Mesodermal cell (in vitro differentiated cells): ENCODE measurements around the gene SH3GL1.

Experiments
- H3K27ac ChIP-seq: 2 replicates; pipeline ENCODE4 v1.7.0; 2013; ENCODE audit warnings: mild to moderate bottlenecking, low read depth, low read length, moderate library complexity; ENCODE audit not compliant: severe bottlenecking
- H3K36me3 ChIP-seq: 2 replicates; pipeline ENCODE4 v1.7.1; 2013; ENCODE audit warnings: mild to moderate bottlenecking, low read length, moderate library complexity; ENCODE audit not compliant: control insufficient read depth, insufficient read depth
- H3K4me1 ChIP-seq: one replicate; pipeline ENCODE4 v1.7.1; 2013; ENCODE audit warnings: mild to moderate bottlenecking, low read length; ENCODE audit not compliant: insufficient read depth, control insufficient read depth, poor library complexity, severe bottlenecking
- H3K4me3 ChIP-seq: 2 replicates; pipeline ENCODE4 v1.7.0; 2013; ENCODE audit warnings: low read length, control low read depth, mild to moderate bottlenecking; ENCODE audit not compliant: insufficient read depth, poor library complexity, severe bottlenecking; ENCODE audit errors: extremely low read depth
- H3K9me3 ChIP-seq: 2 replicates; pipeline ENCODE4 v1.7.1; 2013; ENCODE audit warnings: mild to moderate bottlenecking, low read length, moderate library complexity; ENCODE audit not compliant: control insufficient read depth
- WGBS, 2 experiments: methylation state at CpG; one replicate each; pipeline ENCODE4 v1.1.5; 2013; ENCODE audit warnings: missing lambda C conversion rate in 2 of 2; ENCODE audit not compliant: insufficient coverage in 2 of 2; 5-methylcytosine and 5-hydroxymethylcytosine counted together

The SH3GL1 gene

GRCh38 chr19:4443966-4444764 is 43.8 kb upstream of the SH3GL1 start:
- no peaks in the 10 kb centered on the region for H3K9me3 ChIP-seq
- peaks cover 89% of the 10 kb centered on the region for H3K36me3 ChIP-seq
- no peak overlapping the region for H3K27ac ChIP-seq
- H3K4me3 ChIP-seq, result no peak overlapping the region
- H3K4me1 ChIP-seq, result no peaks in the 10 kb centered on the region
- 90 to 91% methylated on average over 17 to 20 of the region's 20 CpGs for WGBS, 2 experiments

GRCh38 chr19:4443188-4443587 is 42.8 kb upstream of the SH3GL1 start:
- Histone ChIP-seq H3K27ac (no peak overlapping the region), H3K4me1 (no peaks in the 10 kb centered on the region), H3K9me3 (no peaks in the 10 kb centered on the region), H3K4me3 (no peak overlapping the region), H3K36me3 (peaks cover 88% of the 10 kb centered on the region)
- 94 to 95% methylated on average over 11 to 14 of the region's 15 CpGs for WGBS, 2 experiments

GRCh38 chr19:4442819-4443146 is 42.4 kb upstream of the SH3GL1 start:
- WGBS, 2 experiments, result 88 to 94% methylated on average over 6 to 7 of the region's 10 CpGs
- peaks cover 88% of the 10 kb centered on the region for H3K36me3 ChIP-seq

GRCh38 chr19:4441994-4442818 is 41.9 kb upstream of the SH3GL1 start:
- peaks cover 87% of the 10 kb centered on the region for H3K36me3 ChIP-seq
- H3K4me3 ChIP-seq, result no peak overlapping the region
- H3K4me1 ChIP-seq, result no peaks in the 10 kb centered on the region
- WGBS, 2 experiments, result 93 to 95% methylated on average over 17 to 21 of the region's 22 CpGs
- H3K9me3 ChIP-seq, result no peaks in the 10 kb centered on the region
- H3K27ac ChIP-seq, result no peak overlapping the region

More at GRCh38 chr19:4442819-4443146, 42.4 kb upstream of the SH3GL1 start:
- Histone ChIP-seq H3K9me3 (no peaks in the 10 kb centered on the region), H3K27ac (no peak overlapping the region), H3K4me3 (no peak overlapping the region), H3K4me1 (no peaks in the 10 kb centered on the region)

GRCh38 chr19:4439243-4439642 is 38.9 kb upstream of the SH3GL1 start:
- no peaks in the 10 kb centered on the region for H3K9me3 ChIP-seq
- 96 to 98% methylated on average over 9 to 12 of the region's 12 CpGs for WGBS, 2 experiments
- peaks cover 84% of the 10 kb centered on the region for H3K36me3 ChIP-seq
- H3K4me3 ChIP-seq, result no peak overlapping the region
- no peaks in the 10 kb centered on the region for H3K4me1 ChIP-seq
- H3K27ac ChIP-seq, result no peak overlapping the region

- H3K36me3 ChIP-seq, result peaks cover 87% of the 10 kb centered on the region
Observed at GRCh38 chr19:4437103-4437502, 36.8 kb upstream of the SH3GL1 start.

GRCh38 chr19:4436231-4436630 is 35.9 kb upstream of the SH3GL1 start:
- no peak overlapping the region for H3K4me3 ChIP-seq
- no peak overlapping the region for H3K27ac ChIP-seq
- H3K36me3 ChIP-seq, result peaks cover 92% of the 10 kb centered on the region
- 93 to 98% methylated on average over 7 of the region's 7 CpGs for WGBS, 2 experiments
- no peaks in the 10 kb centered on the region for H3K4me1 ChIP-seq
- H3K9me3 ChIP-seq, result no peaks in the 10 kb centered on the region

More at GRCh38 chr19:4437103-4437502, 36.8 kb upstream of the SH3GL1 start:
- 90 to 93% methylated on average over 9 of the region's 10 CpGs for WGBS, 2 experiments
- no peak overlapping the region for H3K27ac ChIP-seq
- no peaks in the 10 kb centered on the region for H3K9me3 ChIP-seq
- H3K4me3 ChIP-seq, result no peak overlapping the region
- no peaks in the 10 kb centered on the region for H3K4me1 ChIP-seq

- H3K9me3 ChIP-seq, result no peaks in the 10 kb centered on the region
- 94 to 100% methylated on average over 6 to 8 of the region's 9 CpGs for WGBS, 2 experiments
- H3K36me3 ChIP-seq, result peaks cover 91% of the 10 kb centered on the region
- H3K27ac ChIP-seq, result no peak overlapping the region
- H3K4me3 ChIP-seq, result no peak overlapping the region
- H3K4me1 ChIP-seq, result no peaks in the 10 kb centered on the region
Observed at GRCh38 chr19:4434391-4434790, 34.0 kb upstream of the SH3GL1 start.

GRCh38 chr19:4432918-4433506 is 32.7 kb upstream of the SH3GL1 start:
- 99% methylated on average over 13 to 25 of the region's 28 CpGs for WGBS, 2 experiments
- Histone ChIP-seq H3K9me3 (no peaks in the 10 kb centered on the region), H3K27ac (no peak overlapping the region), H3K4me1 (no peaks in the 10 kb centered on the region), H3K36me3 (peaks cover 91% of the 10 kb centered on the region), H3K4me3 (no peak overlapping the region)

- 96 to 97% methylated on average over 24 to 25 of the region's 26 CpGs for WGBS, 2 experiments
- Histone ChIP-seq H3K4me3 (no peak overlapping the region), H3K4me1 (no peaks in the 10 kb centered on the region), H3K9me3 (no peaks in the 10 kb centered on the region), H3K27ac (no peak overlapping the region), H3K36me3 (peaks cover 83% of the 10 kb centered on the region)
Observed at GRCh38 chr19:4431808-4432674, 31.7 kb upstream of the SH3GL1 start.
